NCI-H226 (cell line): ENCODE measurements around the gene INPP5A.
"Not testable (repeated sequence)": the region's sequence is repeated elsewhere in the genome, so short reads cannot be mapped to it uniquely, and the experiment has no call there.

Experiments used
- DNase-seq: peaks from one replicate; pipeline ENCODE4 v3.0.0-alpha.2; 2015

INPP5A gene

DNA sequence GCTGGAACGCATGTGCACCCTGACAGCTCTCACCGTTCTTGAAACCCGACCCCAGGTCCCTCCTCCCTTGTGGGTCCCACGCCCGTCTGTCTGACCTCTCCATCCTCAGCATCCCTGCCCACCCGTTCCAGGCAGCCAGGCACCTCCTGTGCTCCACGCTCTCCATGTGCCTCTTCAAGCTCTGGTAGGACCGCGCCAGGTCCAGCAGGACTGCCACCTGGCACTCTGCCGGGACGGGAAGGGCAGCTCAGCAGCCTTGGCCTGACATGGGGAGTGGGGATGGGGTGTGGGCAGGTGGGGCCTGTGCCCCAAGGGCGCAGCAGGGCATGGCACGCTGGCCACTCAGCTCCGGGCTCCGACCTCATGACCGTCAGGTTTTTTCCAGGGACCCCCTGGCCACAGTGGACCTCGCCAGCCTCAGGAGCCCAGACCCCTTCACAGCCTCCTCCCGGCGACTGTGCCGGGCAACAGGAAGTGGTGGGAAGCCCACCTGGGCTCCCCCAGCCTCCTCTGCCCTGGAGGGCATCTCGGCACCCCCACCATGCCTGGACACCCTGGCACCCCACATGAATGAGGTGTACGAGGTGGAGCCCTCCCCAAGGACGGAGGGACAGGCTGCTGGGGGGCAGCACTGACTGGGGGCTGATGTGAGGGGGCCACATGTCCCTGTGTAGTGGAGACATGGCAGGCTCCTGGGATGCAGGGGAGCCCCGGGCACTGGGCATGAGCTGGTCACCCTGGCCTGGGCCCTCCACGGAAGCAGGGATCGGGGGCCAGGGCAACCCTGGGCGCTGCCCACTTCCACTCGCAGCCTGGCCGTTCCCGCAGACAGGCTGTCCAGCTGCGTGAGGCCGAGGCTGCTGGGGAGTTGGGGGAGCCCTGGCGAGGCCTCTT is 273.5 kb downstream of the INPP5A start:
- no peak for DNase-seq

DNA sequence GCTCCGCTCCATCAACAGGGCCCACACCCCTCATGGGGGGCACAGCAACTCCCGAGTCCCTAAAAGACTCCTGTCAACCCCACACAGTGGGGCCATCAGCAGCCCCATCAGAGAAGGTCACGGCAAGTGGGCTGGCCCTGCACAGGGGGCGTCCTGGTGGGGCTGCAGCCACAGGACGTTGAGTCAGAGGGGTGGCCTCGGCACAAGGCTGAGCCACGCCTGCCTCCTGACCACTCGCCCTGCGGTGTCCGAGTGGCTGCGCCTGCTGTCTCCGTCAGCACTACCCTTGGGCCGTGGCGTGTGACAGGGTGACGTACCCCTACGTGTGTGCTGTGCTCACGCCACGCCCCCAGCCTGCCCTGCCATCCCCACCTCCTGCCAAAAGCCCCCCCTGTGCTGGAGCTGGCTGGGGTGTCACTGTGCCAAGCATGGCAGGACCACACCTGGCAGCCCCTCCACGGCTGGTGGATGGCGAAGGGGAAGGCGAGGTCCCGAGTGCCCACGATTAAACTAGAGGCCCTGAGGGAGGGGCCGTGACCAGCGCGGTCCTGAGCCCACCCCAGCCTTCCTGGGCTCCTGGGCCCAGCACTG is 274.4 kb downstream of the INPP5A start:
- DNase-seq = no peak

GRCh38 chr10:132812520-132812919 is 274.9 kb downstream of the INPP5A start:
- no peak for DNase-seq

GRCh38 chr10:132813001-132813401 is 275.4 kb downstream of the INPP5A start:
- DNase-seq = no peak

DNA sequence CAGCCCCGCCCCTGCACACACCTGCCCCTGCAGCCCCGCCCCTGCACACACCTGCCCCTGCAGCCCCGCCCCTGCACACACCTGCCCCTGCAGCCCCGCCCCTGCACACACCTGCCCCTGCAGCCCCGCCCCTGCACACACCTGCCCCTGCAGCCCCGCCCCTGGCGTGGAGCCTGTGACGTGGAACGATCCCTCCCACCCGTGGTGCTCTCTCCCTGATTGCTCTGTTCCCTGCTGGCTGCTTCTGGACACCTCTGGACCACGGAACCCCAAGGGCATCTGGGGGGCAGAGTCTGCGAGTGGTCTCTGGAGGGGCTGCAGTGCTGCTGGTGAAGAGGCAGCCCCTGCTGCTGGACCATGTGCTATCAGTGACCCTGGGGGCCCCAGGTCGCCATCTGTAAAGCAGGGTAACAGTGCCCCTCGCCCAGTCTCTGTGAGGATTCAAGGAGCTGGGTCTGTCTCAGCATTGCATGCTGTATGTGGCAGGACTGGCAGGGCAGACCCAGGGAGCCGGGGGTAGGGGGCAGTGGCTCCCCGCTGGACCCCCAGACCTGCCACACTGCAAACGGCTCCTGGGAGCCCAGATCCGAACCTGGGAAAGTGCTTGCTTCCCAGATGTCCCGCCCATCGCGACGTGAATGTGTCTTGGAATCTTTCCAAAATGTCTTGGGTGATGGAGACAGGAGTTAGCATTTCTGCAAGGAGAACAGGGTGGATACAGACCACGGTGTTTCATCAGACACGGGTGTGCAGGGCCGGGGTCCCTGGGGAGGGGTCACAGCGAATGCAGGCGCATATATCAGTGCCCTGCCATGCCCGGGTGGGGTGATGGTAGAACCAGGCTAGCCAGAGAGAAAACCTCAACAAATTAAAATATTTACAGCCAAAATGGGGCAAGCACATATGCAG is 276.2 kb downstream of the INPP5A start:
- no peak for DNase-seq

- DNase-seq = no peak
These were observed 276.9 kb downstream of the INPP5A start for GRCh38 chr10:132814469-132814856.

DNA sequence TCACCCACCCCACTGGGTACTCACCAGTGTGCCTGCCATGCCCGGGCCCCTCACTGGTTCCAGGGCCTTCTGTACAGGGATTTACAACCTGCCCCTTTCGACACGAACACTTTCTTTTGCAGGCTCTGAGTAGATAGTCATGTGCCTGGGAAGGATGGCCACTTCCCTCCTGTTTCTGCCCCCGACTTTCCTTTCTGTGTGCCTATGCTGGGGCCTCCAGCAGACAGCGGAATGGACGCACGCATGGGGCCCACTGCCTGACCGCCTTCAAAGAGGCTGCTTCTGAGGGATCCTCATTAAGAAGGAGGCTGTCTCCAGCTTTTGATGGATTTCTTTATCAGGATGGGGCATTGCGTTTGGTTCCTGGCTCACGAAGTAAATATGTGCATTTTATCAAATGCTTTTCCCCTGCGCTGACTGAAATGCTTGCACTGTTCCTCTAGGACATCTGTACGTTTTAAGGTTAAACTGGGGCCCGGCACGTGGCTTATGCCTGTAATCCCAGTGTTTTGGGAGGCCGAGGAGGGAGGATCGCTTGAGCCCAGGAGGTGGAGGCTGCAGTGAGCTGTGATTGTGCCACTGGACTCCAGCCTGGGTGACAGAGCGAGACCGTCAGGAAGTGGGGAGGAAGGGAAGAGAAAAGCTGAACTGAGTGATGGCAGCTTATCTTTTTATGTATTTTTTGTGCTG is 277.7 kb downstream of the INPP5A start:
- DNase-seq = no peak

- no peak for DNase-seq
These were observed 279.1 kb downstream of the INPP5A start for GRCh38 chr10:132816718-132817117.

- DNase-seq = no peak
These were observed 280.2 kb downstream of the INPP5A start for GRCh38 chr10:132817701-132818211.

DNA sequence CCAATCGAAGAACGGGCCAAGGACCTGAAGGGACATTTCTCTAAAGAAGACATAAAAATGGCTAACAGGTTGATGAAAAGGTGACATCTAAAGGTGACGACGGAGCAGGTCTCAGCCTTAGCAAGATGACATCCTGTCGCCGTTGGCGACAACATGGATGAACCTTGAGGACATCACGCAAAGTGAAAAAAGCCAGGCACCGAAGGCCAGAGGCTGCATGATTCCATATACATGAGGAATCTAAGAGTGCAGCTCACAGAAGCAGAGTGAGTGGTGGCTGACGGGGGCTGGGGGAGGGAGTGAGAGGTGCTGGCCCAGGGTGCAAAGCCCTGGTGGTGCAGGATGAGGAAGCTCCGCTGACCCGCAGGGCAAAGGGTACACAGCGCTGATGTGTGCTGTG is 282.5 kb downstream of the INPP5A start:
- DNase-seq = no peak

DNA sequence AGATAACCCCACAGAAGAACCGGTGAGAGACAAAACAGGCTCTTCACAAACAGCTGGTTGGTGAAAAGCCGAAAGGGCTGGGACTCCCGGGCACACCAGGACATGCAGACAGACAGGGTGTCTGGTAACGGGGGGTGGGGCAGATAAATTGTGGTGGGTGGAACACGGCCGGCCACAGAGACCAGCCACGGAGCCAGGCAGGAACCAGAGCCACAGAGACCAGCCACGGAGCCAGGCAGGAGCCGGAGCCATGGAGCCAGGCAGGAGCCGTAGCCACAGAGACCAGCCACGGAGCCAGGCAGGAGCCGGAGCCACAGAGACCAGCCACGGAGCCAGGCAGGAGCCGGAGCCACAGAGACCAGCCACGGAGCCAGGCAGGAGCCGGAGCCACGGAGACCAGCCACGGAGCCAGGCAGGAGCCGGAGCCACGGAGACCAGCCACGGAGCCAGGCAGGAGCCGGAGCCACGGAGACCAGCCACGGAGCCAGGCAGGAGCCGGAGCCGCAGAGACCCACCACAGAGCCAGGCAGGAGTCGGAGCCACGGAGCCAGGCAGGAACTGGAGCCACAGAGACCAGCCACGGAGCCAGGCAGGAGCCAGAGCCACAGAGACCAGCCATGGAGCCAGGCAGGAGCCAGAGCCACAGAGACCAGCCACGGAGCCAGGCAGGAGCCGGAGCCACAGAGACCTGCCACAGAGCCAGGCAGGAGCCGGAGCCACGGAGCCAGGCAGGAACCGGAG is 288.4 kb downstream of the INPP5A start:
- DNase-seq = not testable (repeated sequence)

GRCh38 chr10:132826524-132827422 is 289.2 kb downstream of the INPP5A start:
- no peak for DNase-seq

DNA sequence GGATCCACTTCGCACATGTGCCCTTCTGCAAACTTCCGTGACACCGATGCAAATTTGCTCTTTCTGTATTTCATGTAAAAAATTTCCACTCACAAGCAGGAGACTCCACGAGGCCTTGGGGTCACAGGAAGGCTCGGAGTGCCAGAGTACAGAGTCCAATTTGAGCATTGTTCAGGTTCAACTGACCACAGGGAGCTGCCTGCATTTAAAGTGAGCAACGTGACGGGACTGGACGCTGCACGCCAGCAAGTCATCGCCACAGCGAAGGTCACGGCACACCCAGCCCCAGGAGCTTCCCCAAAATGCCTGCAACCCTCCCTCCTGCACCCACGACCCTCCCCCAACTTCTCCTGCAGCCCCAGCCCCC is 289.8 kb downstream of the INPP5A start:
- DNase-seq = no peak

DNA sequence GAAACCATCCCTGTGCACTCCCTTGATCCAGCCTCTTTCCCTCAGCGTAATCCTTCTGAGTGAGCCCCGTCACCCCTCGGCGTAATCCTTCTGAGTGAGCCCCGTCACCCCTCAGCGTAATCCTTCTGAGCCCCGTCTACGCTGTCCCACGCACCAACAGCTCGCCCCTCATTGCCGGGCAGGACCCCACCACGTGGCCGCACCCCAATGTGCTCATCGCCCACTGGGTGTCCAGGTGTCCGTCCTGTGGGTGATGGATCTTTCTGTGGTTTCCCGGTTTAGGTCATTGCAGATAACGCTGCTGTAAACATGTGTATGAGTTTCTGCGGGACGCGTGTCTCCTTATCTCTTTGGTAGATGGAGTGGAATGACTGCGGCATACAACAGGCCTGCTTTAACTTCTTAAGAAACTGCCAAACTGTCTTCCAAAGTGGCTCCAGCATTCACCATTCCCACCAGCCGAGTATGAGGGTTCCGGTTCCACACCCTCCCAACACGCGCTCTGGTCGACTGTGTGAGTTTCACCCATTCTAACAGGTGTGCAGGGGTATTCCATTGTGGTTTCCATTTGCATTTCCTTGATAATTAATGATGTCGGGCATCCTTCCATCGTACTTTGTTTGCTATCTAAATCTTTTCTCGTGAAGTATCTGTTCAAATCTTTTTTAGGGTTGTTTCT is 290.4 kb downstream of the INPP5A start:
- DNase-seq = no peak

- DNase-seq = no peak
These were observed 291.1 kb downstream of the INPP5A start for GRCh38 chr10:132828681-132829080.

GRCh38 chr10:132829403-132829802 is 291.8 kb downstream of the INPP5A start:
- DNase-seq = no peak

- DNase-seq = no peak
These were observed 294.8 kb downstream of the INPP5A start for GRCh38 chr10:132832186-132832969.
